HT1080 (cell line): ENCODE results near the gene BAIAP2L2. TPM values are rescaled to one million over a fixed set of nuclear protein-coding genes. Genes with fewer than 3 reads are reported as not detected.
"Not testable (repeated sequence)": the region's sequence is repeated elsewhere in the genome, so short reads cannot be mapped to it uniquely, and the experiment has no call there.

ENCODE experiments used
- DNase-seq: peaks from one replicate; pipeline ENCODE4 v3.0.0-alpha.2; 2015; ENCODE audit warnings: low read depth
- polyA plus RNA-seq, 2 experiments: library from polyadenylated mRNA; depleted of rRNA; stranded (reverse); fragments of >200 nt; gene quantifications; 2 replicates each; pipeline ENCODE4 v1.2.3, GENCODE V29; 2015
- total RNA-seq: library from RNA; depleted of rRNA; stranded (reverse); fragments of >200 nt; shearing (Covaris generic); gene quantifications from 2 replicates; pipeline ENCODE4 v1.2.3, GENCODE V29; 2014; rRNA removed

Gene BAIAP2L2
- not detected in 2 replicates for total RNA-seq
- 0.03 and 0.07 TPM in 2 replicates for polyA plus RNA-seq (2015; cell fraction: cytosol; rRNA removed)
- polyA plus RNA-seq (2015; cell fraction: nucleus; rRNA removed) = 0.39 and 0.80 TPM in 2 replicates

DNA sequence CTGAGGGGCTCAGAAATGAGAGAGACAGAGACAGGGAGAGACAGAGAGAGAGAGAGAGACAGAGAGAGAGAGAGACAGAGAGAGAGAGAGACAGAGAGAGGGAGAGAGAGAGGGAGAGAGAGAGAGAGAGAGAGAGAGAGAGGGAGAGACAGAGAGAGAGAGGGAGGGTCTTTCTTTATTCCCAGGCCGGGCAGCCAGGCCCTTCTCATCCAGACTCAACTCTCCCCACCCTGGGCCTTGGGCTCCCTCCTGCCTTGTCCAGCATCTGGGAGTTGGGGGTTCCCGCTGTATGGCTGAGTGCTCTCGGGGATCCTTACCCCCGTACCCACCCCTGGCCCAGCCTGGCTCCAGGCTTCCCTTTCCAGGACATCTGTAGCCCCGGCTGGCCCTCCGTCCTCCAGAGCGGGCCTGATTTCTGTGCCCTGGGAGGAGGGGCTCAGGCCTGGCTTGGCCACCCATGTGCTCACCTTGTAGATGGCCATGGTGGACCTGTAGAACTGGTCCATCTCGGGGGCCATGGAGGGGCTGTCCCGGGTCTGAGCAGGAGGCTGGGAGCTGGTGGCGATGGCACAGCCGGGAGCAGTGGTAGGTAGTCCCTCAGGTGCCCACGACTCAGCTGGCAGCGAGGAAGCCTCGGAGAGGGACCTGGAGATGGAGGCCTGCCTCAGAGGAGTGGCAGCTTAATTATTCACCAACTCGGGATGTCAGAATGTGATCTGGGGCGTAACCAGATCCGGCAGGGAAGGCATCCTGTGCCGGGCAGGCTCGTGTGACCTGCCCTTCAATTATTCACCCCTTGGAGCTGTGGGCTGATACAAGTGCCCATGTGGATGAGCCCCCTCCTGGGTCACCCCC is at the start of gene BAIAP2L2:
BAIAP2L2 (minus strand) TSS at position 677 of the 855 bp plus-strand sequence; CDS start at position 518, 159 bp downstream.
- DNase-seq = no peak

DNA sequence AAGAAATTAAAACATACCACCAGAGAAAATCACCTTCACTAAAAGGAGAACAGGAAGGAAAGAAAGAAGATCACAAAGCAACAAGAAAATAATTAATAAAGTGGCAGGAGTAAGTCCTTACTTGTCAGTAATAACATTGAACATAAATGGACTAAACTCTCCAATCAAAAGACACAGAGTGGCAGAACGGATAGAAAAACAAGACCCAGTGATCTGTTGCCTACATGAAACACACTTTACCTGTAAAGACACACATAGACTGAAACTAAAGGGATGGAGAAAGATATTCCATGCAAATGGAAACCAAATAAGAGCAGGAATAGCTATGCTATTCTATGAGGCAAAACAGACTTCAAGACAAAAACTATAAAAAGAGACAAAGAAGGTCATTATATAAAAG is 45.2 kb upstream of the BAIAP2L2 start:
- no peak for DNase-seq

DNA sequence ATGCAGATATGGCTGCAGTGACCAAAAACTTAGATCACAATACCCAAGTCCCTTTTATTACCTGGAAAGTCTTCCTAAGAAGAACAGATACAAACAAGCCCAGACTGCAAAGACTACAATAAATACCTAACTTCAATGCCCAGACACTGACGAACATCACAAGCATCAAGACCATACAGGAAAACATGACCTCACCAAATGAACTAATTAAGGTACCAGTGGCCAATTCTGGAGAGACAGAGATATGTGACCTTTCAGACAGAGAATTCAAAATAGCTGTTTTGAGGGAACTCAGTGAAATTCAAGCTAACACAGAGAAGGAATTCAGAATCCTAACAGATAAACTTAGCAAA is 44.1 kb upstream of the BAIAP2L2 start:
- not testable (repeated sequence) for DNase-seq

GRCh38 chr22:38153821-38154562 is 43.5 kb upstream of the BAIAP2L2 start:
- no peak for DNase-seq

- no peak for DNase-seq
Measured at GRCh38 chr22:38151126-38151500, 40.6 kb upstream of the BAIAP2L2 start.

DNA sequence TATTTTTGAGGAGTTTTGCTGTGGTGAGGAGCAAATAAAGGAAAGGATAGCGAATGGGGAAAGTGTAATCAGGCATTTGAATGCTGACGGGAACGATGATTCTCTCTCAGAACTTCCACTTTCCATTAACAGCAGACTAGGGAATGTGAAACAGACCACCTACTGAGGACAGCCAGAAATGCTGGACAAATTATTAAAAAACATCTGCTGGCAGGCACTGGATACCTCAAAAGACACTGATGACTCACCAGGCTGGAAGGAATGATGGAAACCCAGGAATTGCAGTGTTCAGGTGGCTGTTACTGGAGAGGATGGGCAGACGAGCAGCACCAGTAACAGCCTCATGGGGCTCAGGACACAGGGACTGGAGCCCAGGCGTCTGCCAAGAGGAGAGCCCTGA is 37.8 kb upstream of the BAIAP2L2 start:
- peak; percentile 78 for DNase-seq

DNA sequence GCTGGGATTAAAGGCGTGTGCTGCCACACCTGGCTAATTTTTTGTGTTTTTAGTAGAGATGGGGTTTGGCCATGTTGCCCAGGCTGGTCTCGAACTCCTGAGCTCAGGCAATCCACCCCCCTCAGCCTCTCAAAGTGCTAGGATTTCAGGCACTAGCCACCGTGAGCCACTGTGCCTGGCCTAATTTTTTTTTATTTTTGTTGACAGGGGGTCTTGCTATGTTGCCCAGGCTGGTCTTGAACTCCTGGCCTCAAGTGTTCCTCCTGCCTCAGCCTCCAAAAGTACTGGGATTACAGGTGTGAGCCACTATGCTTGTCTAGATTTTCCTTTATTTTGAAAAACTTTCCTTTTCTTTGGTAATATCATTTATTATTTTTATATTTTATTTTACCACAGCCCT is 35.7 kb upstream of the BAIAP2L2 start:
- not testable (repeated sequence) for DNase-seq

DNA sequence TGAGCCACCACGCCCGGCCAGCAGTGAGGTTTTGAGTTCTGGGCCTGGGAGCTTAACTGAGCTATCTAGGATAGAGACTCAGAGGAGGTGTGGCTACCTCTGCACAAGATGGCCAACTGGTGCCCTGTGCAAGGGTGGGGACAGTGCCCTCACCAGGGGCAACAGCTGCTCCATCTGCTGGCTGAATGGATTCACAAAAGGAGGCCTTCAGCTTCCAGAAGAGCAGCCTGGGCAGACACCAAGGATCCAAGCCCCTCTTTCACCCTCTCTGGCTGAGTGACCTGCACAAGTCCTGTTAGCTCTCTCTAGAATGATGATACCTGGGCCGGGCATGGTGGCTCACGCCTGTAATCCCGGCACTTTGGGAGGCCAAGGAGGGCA is 33.5 kb upstream of the BAIAP2L2 start:
- peak; percentile 38 for DNase-seq

DNA sequence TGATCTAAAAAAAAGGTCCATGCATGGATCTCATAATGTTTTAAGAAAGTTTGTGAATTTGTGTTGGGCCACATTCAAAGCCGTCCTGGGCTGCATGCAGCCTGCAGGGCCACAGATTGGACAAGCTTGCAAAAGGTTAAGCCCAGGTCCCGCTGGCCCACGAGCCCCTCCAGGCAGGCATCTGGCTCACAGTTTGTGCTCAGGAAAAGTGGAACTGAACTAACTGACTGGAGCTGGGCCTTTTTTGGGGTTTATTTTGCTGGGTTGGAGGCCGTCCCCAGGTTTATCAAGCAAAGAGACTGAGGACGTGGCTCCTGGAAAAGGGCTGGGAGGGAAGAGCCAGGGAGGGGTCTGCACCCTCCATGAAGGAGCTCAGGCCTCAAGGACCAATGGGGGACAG is 32.1 kb upstream of the BAIAP2L2 start:
- DNase-seq = no peak

DNA sequence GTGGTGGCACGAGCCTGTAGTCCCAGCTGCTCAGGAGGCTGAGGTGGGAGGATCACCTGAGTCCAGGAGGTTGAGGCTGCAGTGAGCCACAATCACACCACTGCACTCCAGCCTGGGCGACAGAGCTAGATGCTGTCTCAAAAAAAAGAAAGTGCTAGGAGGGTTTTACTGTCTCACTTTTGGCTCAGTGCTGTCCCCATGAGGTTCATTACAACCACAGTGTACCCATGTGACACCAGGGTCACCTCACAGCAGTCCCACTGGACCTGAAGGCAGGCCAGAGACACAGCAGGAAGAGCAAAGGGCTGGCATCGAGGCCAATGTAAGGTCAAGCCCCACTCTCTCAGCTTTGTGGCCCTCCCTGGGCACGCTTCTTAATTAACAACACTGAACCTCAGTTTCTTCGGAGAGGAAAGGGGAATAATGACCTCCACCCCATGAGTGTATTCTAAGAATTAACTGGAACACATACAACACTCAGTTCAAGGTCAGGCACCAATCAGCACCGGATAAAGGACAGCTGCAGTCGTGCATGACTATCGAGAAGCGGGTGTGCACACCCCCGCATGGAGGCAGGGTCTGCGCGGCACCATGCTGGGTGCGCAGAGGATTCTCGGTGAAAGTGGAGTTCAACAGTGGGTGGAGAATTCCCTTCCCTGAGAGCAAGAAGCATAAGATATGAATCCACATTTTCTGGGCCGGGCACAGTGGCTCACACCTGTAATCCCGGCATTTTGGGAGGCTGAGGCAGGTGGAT is 30.9 kb upstream of the BAIAP2L2 start:
- DNase-seq = no peak

GRCh38 chr22:38139901-38140300 is 29.4 kb upstream of the BAIAP2L2 start:
- DNase-seq = no peak

GRCh38 chr22:38138961-38139360 is 28.5 kb upstream of the BAIAP2L2 start:
- DNase-seq = no peak

GRCh38 chr22:38137876-38138687 is 27.6 kb upstream of the BAIAP2L2 start:
- no peak for DNase-seq

DNA sequence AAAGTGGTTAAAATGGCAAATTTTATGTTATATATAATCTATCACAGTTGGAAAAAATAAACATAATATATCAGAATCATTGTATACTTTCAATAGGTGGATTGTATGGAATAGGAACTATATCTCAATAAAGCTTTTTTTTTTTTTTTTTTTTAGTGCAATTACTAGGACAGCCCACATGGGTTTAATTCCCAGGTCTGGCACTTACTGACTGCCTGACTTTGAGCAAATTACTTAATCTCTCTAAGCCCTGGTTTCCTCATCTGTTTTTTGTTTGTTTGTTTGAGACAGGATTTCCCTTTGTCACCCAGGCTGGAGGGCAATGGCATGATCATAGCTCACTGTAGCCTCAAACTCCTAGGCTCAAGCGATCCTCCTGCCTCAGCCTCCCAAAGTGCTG is 26.1 kb upstream of the BAIAP2L2 start:
- DNase-seq = no peak

DNA sequence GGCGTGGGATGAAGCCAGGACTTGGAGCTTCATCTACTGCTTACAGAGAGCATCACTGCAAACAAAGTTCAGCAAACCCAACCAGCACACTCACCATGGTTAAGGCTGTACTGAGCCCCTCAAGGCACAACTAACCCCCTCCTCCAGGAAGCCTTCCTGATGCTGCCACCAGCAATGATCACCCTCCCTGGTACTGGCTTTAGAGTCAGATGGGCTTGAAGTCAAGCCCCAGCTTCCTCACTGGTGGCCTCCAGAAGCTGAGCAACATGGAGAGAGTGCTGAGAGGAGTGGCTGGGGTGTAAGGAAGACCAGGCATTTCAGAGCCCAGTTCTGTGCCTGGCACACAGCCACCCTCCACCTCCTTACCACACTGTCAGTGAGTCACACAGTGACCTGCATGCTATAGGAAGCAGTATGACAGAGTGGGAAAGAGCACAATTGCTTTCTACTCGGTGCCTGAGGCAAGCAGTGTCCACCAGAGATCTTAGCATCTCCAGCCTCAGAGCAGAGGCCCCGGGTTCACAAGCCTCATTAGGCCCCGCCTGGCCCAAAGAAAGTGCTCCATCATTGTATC is 24.7 kb upstream of the BAIAP2L2 start:
- DNase-seq = peak; percentile 95

DNA sequence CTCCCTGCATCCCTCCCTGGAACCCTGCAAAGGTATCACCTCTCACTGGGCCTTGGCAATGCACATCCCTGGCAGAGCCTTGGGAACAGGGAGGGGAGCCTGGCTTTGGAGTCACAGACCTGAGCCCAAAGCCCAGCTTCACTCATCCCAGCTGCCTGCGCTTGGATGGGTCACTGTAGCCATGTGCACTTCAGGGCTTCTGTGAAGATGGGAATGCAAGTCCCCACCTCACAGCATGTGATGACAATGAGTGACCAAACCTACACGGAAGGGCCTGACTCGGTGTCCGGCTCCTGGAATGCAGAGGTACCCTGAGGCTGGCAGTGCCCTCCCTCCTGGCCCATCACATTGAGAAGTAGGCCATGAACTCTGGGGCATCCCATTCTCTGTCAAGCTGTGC is 22.8 kb upstream of the BAIAP2L2 start:
- no peak for DNase-seq

DNA sequence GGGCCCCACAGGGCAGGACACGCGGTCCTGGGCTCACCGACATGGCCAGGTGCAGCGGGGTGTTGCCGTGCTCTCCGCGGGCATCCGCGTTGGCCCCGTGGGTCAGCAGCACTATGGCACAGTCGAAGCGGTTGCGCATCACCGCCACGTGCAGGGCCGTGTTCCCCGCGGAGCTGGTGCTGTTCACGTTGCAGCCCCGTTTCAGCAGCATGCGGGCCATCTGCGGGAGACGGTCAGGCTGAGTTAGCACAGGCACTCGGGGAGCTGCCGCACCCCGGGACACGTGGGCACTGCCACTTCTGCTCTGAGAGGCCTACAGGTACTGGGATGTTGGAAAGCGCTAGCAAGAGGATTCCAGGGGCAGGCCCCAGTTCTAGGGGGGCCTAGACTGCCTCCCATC is 22.3 kb upstream of the BAIAP2L2 start:
- DNase-seq = no peak

- no peak for DNase-seq
Measured at GRCh38 chr22:38132136-38132535, 21.7 kb upstream of the BAIAP2L2 start.

DNA sequence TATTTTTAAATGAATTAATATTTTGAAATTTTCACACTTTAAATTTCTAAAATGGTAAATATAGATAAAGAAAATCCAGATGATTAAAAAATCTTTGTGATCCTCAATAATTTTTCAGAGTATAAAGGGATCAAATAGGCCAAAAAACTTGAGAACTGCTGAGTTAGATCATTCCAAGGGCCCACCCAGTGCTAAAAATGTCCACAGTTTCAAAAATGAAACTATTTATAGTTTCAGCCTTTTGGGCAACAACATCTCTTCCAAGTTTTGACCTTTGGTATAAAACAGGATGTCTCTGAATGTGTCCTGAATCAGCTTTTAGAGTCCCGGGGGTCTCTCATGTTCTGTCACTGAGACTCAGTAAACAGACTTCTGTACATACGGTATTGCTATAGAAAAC is 20.9 kb upstream of the BAIAP2L2 start:
- DNase-seq = no peak

DNA sequence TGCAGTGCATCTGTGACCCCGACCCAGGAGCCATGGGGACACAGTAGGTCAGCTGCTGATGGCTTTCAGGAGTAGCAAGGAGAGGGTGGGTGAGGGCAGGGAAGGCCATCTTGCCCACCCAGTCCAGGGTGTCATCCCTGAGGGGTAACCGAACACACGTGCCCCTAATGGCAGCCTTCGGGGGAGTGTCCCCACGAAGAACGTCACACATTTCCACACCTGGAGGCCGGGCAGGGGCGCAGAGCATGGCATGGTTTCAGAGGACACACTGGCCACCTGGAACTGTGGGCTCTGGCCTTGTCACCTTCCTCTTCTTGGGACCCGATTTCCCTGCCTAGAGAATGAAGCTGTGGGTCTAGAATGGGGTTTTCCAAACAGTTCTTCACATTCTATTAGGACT is 19.4 kb upstream of the BAIAP2L2 start:
- no peak for DNase-seq

DNA sequence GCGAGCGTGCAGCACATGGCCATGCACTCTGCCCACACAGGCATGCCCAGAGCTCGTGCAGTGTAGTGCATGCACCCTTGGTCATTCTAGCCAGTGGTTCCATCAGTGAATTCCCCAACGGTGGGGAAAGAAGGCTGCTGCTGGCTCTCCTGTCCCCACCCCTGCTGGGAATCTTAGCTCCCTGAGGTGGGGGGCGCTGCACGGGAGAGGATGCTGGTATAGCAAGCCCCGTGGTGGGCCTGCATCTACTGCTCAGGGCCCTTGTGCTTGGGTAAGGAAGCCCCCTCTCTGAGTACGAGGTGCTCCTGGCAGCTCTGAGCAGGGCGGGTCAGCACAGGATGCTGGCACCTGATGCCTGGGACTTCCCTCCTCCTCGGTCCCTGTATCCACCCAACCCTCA is 18.5 kb upstream of the BAIAP2L2 start:
- DNase-seq = no peak
